HG03045 (cell line): ENCODE data around the gene CGREF1.

ENCODE experiments used
- ATAC-seq: cut with Tn5 transposase; IDR thresholded peaks from one replicate; pipeline ENCODE4 v1.9.1; 2021; ENCODE audit warnings: mild to moderate bottlenecking, moderate library complexity; ENCODE audit not compliant: unreplicated experiment

CGREF1 gene, protein sequence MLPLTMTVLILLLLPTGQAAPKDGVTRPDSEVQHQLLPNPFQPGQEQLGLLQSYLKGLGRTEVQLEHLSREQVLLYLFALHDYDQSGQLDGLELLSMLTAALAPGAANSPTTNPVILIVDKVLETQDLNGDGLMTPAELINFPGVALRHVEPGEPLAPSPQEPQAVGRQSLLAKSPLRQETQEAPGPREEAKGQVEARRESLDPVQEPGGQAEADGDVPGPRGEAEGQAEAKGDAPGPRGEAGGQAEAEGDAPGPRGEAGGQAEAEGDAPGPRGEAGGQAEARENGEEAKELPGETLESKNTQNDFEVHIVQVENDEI

DNA sequence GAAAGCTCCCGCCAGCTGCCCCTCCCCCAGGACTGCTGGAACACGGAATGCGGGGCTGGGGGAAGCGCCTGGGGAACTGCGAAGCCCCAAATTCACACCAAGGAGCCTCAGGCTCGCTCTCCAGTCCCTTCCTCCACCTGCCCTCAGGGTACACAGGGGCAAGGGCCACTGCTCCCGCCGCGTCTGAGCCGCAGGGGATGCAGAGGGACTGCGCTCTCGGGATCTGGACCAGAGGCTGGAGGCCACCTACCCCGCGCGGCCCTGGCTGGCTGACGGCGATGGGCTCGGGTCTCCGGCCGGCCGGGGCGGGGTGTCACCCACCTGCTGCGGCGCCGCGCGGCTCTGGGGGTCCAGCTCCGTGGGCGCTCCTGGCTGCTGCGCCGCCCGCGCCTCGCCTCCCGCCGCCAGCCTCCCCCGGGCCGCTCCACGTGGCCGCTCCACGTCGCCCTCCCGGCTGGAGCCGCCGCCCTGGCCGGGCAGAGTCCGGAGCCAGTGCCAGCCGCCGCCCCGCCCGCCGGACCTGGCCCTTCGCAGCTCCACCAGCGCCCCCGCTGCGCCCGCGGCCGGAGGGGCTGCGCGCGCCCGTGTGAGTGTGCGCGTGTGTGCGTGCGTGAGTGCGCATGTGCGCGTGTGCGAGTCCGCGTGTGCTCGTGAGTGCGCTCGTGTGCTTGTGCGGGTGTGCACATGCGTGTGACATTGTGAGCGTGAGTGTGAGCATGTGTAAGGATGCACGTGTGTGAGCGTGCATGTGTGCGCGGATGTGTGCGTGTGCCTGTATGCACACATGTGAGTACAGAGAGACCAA is at the start of gene CGREF1:
TSS of gene CGREF1 (minus strand) at position 604 of the 805 bp plus-strand sequence. CDS start 14,762 bp downstream, outside the sequence.
- no peak for ATAC-seq

DNA sequence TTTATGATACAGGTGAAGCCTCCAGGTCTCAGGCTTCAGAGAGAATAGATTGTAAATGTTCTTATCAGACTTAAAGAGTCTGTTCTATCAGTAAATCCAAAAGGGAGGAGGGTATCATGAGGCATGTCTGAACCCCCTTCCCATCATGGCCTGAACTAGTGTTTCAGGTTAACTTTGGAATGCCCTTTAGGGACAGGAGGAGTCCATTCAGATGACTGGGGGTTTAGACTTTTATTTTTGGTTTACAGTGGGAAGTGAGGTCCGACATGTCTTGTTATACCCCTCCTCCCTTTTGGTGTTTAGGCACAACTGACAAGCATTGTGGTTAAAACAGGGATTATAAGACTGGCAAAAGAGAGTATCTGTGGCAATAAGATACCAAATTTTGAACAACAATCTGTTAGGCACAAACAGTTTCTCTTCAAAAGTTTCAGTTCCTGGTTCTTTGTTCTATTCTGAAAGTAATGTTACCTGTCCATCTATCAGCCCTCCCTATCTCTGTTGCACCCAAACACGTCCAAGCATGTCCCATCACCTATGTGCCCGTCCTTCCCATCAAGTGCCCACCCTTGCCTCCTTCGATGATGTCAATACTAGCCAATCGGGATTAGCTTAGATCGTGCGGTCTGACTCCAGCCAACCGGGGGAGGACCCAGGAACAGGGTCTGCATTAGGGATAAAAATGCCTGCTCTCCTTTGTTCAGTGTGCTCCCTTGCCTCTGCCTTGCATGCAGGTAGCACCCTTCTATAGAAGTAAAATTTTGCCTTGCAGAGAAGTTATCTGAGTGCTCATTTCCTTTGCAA is 46.2 kb upstream of the CGREF1 start:
- ATAC-seq: no peak

- no peak for ATAC-seq
Measured at GRCh38 chr2:27162151-27163121, 43.5 kb upstream of the CGREF1 start.

DNA sequence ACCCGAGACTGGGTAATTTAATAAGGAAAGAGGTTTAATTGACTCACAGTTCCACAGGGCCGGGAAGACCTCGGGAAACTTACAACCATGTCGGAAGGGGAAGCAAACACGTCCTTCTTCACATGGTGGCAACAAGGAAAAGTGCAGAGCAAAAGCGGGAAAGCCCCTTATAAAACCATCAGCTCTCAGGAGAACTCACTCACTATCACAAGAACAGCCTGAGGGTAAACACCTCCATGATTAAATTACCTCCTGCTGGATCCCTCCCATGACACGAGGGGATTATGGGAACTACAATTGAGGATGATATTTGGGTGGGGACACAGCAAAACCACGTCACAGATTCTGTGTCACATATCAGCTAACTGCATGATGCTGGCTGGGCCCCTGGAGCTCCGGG is 41.3 kb upstream of the CGREF1 start:
- ATAC-seq: no peak

DNA sequence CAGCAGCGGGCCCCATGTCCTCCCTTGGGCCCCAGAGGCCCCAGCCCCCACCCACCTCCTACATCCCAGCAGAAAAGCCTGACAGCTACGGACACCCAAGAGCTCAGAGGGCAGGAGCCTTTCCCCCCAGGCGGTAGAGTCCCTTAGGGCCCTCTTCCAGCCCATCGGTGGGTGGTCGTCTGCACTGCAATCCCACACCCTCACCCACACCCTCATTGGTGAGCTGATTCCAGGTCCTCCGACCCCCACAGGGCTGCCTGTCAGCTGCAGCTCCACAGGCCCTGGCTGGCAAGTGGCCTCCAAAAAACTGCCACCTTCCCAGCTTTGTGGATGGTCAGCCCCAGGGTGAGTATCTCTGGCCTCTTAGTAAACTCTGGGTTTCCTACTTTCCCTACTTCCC is 40.3 kb upstream of the CGREF1 start:
- ATAC-seq: no peak

- no peak for ATAC-seq
Measured at GRCh38 chr2:27158468-27158867, 39.5 kb upstream of the CGREF1 start.

GRCh38 chr2:27155069-27155520 is 36.2 kb upstream of the CGREF1 start:
- no peak for ATAC-seq

DNA sequence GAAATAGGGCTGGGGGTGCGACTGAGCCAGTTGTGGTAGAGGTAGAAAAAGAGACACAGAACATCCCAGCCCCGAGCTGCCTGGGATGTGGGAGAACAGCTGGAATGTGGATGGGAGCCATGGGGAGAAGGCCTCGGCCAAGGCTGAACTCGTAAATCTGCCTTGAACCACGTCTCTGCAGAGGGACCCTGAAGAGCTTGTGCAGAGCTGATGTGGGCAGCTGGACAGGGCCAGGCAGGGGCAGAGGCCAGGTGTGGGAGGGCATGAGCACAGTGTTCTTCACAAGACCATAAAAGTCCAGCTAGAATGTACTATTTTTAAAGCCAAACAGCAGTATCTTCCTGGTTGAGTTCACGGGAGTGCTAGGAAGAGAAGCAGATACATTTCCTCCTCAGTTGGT is 35.6 kb upstream of the CGREF1 start:
- ATAC-seq: no peak

DNA sequence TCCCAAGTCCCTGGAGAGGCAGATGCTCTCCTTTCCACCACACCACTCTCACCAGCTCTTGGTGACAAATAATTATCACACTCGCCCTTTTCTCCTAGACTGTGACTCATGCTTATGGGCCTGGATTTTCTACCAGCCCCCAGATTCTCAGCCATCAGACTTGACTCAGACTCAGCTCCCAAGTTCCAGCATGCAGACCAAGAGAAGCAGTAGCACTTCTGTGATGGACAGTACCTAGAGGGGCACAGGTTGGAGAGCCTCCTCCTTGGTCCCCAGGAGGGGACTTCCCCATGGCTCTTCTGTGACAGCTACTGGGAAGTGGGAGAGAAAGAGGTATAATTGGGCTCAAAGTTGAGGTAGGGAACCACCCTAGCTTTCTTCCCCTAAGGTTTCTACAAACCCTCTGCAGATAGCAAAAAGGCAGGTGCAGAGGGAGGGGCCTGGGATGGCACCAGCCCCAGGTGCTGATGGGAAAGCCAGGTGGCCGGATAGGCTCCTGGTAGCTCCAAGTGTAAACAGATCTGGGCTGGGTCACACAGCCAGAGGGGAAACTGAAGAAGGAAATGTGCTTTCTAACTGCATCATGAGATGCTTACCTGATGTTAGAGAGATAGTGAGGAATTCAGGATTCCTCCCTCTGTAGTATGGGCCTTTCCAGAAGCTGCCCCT is 34.0 kb upstream of the CGREF1 start:
- no peak for ATAC-seq

DNA sequence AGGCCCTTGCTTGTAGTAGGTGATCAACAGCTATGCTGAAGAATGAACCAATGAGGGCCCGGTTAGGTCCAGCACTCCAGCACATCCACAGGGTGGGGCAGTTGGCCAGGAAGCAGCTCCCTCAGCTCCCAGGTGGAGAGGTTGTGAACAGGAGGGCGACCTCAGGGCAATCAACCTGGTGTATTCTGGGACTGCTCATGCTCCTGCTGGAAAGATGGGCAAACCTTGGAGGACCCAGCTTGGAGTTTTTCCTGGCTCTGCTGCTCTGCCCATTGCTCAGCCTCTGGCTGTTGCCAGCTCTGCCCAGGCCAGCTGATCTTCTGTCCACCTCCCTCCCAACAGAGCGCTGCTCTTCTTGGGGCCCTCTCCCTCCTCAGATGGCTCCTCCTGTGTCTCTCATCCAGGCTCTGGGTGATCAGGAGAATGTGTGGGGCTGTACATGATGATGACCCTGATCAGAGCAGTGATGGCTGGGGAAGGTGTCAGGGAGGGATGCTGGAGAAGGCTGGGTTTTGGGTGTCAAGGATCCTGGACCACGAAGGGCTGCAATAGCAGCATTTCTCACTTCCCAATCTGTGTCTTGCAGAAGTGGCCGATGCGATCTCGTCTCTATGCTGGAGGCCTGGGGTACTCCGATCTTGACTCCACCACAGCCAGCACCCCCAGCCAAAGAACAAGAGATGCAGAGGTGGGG is 33.3 kb upstream of the CGREF1 start:
- no peak for ATAC-seq

DNA sequence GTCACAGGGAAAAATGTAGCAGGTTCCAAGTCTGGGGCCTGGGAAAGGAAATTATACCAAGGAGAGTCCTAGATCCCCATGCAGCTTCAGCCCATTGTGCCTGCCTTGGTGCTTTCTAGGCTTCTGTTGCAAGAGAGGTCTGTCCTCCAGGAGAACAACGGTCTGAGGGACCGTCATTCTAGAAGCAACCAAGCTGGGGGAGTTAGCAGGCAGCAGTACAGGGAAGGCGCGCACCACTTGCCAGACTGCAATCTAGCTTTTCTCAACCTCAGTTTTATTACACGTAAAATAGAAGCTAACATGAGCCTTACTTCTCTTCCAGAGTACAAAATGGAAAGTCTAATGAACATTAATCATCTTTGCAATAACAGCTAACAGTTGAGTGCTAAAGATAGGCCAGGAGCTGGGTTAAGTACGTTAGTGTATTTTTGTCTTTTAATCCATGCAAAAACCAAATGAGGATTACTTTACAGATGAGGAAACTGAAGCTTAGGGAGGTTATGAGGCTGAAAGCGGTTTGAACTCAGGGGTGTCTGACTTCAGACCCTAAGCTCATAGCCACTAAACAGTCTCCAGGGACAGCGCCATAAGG is 31.8 kb upstream of the CGREF1 start:
- ATAC-seq: no peak

DNA sequence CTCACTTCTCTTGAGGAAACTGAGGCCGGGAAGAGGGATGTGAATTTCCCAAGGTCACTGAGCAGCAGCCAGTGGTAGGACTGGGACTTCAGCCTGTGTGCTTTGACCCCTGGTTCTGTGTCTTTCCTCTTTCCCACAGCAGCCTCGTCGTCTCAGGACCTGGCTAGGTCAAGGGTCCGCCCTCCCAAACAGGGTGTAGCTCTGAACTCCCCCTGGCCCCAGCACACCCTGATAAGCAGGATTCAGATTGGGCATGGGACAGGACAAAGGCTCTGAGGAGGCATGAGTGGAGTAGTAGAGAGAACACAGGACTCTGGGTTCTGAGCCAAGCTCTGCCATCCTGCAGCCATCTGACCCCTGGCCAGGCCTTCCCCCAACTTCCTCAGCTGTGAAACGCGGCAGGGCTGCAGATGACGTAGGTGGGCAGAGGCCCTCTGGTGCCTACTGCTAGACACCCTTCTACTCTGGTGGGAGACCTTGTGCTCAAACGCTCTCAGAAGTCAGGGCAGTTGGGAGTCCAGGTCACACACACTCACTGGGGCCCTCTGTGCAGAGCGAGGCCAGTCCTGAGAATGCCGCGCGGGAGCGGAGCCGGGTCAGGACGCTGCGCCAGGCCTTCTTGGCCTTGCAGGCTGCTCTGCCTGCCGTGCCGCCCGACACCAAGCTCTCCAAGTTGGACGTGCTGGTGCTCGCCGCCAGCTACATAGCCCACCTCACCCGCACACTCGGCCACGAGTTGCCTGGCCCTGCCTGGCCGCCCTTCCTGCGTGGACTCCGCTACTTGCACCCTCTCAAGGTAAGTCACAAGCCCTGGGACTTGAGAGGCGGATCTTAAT is 30.9 kb upstream of the CGREF1 start:
- ATAC-seq: no peak

DNA sequence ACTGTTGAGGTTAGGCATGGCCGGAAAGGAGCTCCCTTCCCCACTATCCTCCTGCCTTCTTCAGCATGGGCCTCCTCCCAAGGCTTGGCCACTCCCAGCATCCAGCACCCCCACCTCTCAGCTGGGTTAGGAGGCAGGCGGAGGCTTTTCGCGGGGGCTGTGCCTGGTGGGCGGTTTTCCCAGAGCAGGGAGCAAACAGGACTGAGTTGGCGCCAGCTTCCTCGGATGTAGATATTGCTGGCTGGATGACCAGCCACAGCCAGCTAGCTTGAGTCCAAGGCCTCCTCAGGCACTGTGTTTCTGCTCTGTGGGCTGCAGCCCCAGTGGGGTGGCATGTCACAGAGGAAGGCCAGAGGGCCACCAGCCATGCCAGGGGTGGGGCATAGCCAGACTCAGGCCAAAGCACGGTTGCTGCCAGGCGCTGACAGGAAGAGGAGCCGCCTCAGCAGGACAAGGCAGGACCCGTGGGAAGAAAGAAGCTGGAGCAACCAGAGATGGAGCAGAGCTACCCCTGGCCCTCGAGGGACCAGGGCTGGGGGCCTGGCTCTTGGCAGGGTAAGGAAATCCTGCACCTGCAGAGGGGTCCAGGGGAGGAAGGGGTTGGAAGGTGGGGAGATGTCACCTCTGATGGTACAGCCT is 30.0 kb upstream of the CGREF1 start, which contains the start of gene TCF23:
TSS of gene TCF23 (plus strand) at position 204 of the 639 bp plus-strand sequence. CDS start at position 334, 130 bp downstream.
- ATAC-seq: no peak

DNA sequence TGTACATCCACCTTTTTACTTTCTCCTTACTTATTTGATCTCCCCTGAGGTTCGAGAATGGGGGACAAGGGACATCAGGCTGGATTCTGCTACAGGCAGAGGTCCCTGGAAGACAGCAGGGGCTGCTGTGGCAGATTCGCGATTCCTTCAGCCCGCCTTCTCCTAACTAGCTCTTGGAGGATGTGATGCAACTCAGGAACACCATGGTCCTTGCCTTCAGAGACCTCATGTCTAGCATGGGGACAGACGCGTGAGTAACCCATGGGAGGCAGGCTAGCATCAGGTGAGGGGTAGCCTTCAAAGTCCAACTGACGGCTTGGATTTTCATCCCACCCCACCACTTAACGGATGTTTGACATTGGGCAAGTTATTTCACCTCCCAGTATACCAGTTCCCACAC is 29.0 kb upstream of the CGREF1 start:
- ATAC-seq: no peak

DNA sequence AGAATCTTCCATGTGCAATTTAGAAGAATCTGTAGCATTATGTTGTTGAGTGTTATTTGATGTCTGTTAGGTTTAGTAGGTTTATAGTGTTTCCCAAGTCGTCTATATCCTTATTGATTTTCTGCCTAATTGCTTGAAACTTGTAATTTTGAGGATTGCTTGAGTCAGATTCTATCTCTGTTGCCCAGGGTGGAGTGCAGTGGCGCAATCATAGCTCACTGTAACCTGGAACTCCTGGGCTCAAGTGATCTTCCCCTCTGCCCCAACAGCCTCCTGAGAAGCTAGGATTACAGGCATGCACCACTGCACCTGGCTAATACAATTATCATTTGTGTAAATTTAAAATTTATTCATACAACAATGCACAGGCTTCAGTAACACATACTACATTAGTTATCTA is 26.8 kb upstream of the CGREF1 start:
- no peak for ATAC-seq

DNA sequence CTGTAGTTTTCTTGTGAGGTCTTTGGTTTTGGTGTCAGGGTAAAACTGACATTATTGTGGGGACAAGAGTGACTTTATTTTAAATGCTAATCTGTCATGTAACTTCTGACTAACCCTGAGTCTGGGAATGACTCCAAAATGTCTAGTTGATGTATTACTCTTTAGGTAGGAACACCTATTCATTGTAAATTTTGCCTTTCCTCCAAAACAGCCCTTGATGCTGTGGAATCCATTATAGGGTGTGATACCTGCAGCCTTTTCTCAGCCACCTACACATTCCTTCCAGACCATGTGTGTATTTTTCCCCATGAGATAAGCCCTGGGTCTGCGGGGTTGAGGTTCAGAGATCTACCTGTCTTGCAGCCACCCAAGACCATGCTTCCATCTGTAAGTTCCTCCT is 24.4 kb upstream of the CGREF1 start:
- no peak for ATAC-seq

- no peak for ATAC-seq
Measured at GRCh38 chr2:27139310-27139709, 20.4 kb upstream of the CGREF1 start, which contains the start of gene PRR30. Gene PRR30 (minus strand): TSS chr2:27139410. CDS start chr2:27138329, 1,081 bp downstream.
